ENCODE measurements around the gene UQCRC2.
"Not testable (repeated sequence)": the region's sequence is repeated elsewhere in the genome, so short reads cannot be mapped to it uniquely, and the experiment has no call there.

UQCRC2 gene

GRCh38 chr16:21984062-21984461 lies 30.9 kb downstream of the UQCRC2 start:
- DNase-seq, result no peak

- no peak for DNase-seq
Observed at GRCh38 chr16:21985524-21985923, 32.4 kb downstream of the UQCRC2 start.

- no peak for DNase-seq
Observed at GRCh38 chr16:21986692-21987246, 33.6 kb downstream of the UQCRC2 start.

- DNase-seq, result no peak
Observed at GRCh38 chr16:21987498-21987897, 34.3 kb downstream of the UQCRC2 start.

GRCh38 chr16:21989133-21989532 lies 36.0 kb downstream of the UQCRC2 start:
- no peak for DNase-seq

- no peak for DNase-seq
Observed at GRCh38 chr16:21989751-21990150, 36.6 kb downstream of the UQCRC2 start.

- DNase-seq, result no peak
Observed at GRCh38 chr16:21990381-21990944, 37.3 kb downstream of the UQCRC2 start.

GRCh38 chr16:21991621-21992020 lies 38.5 kb downstream of the UQCRC2 start:
- no peak for DNase-seq

GRCh38 chr16:21994856-21995465 lies 41.8 kb downstream of the UQCRC2 start:
- no peak for DNase-seq

- DNase-seq, result no peak
Observed at GRCh38 chr16:21996923-21997696, 43.9 kb downstream of the UQCRC2 start.

GRCh38 chr16:21997697-21998480 lies 44.7 kb downstream of the UQCRC2 start:
- no peak for DNase-seq

GRCh38 chr16:22001591-22001990 lies 48.4 kb downstream of the UQCRC2 start:
- no peak for DNase-seq

- DNase-seq, result not testable (repeated sequence)
Observed at GRCh38 chr16:22002047-22002446, 48.9 kb downstream of the UQCRC2 start.

GRCh38 chr16:22003195-22003594 lies 50.0 kb downstream of the UQCRC2 start:
- no peak for DNase-seq

GRCh38 chr16:22004341-22004740 lies 51.2 kb downstream of the UQCRC2 start:
- DNase-seq, result no peak

- DNase-seq, result no peak
Observed at GRCh38 chr16:22005746-22006145, 52.6 kb downstream of the UQCRC2 start.

- no peak for DNase-seq
Observed at GRCh38 chr16:22006636-22007035, 53.5 kb downstream of the UQCRC2 start.

- DNase-seq, result no peak
Observed at GRCh38 chr16:22007159-22007508, 54.0 kb downstream of the UQCRC2 start.

GRCh38 chr16:22007509-22008214 lies 54.5 kb downstream of the UQCRC2 start, which contains the start of gene MOSMO:
TSS of gene MOSMO (plus strand) at chr16:22008111. CDS start at chr16:22008302, 191 bp downstream.
- no peak for DNase-seq

GRCh38 chr16:22008215-22009059 lies 55.3 kb downstream of the UQCRC2 start:
- DNase-seq, result no peak

- no peak for DNase-seq
Observed at GRCh38 chr16:22010902-22011301, 57.7 kb downstream of the UQCRC2 start.

All from DMS153 (cell line).